NCI-H524 treated with DMSO at 0.1 percent for 48 hours (cell line): ENCODE results near the gene MAP4K1.
"Not testable (repeated sequence)": the region's sequence is repeated elsewhere in the genome, so short reads cannot be mapped to it uniquely, and the experiment has no call there.

Experiments
- DNase-seq: peaks from one replicate; lab custom pipeline; 2025; lab: John Stamatoyannopoulos, UW

MAP4K1 gene

GRCh38 chr19:38624822-38625221 lies 7.1 kb upstream of the MAP4K1 start:
- no peak for DNase-seq

GRCh38 chr19:38619361-38620174 lies 1.8 kb upstream of the MAP4K1 start:
- no peak for DNase-seq

- peak; percentile 96 for DNase-seq
Observed at GRCh38 chr19:38618590-38619360, 1.0 kb upstream of the MAP4K1 start, which contains the start of gene EIF3K. EIF3K (plus strand) TSS chr19:38619188; CDS start chr19:38619269, 81 bp downstream.

GRCh38 chr19:38617283-38617763 lies 430 bp downstream of the MAP4K1 start:
- no peak for DNase-seq

GRCh38 chr19:38616265-38616664 lies 1.5 kb downstream of the MAP4K1 start:
- no peak for DNase-seq

- no peak for DNase-seq
Observed at GRCh38 chr19:38615007-38615581, 2.7 kb downstream of the MAP4K1 start.

GRCh38 chr19:38614289-38614688 lies 3.5 kb downstream of the MAP4K1 start:
- DNase-seq, result no peak

GRCh38 chr19:38606131-38606530 lies 11.6 kb downstream of the MAP4K1 start:
- no peak for DNase-seq

GRCh38 chr19:38602856-38603255 lies 14.9 kb downstream of the MAP4K1 start:
- DNase-seq, result not testable (repeated sequence)

- no peak for DNase-seq
Observed at GRCh38 chr19:38599722-38600121, 18.0 kb downstream of the MAP4K1 start.

- DNase-seq, result no peak
Observed at GRCh38 chr19:38597075-38597474, 20.7 kb downstream of the MAP4K1 start.

- no peak for DNase-seq
Observed at GRCh38 chr19:38596057-38596981, 21.4 kb downstream of the MAP4K1 start.

- DNase-seq, result no peak
Observed at GRCh38 chr19:38592940-38593339, 24.8 kb downstream of the MAP4K1 start.

GRCh38 chr19:38588041-38588440 lies 29.7 kb downstream of the MAP4K1 start:
- DNase-seq, result no peak

GRCh38 chr19:38587562-38587961 lies 30.2 kb downstream of the MAP4K1 start:
- DNase-seq, result no peak

- no peak for DNase-seq
Observed at GRCh38 chr19:38583985-38584305, 33.8 kb downstream of the MAP4K1 start.

GRCh38 chr19:38583219-38583984 lies 34.4 kb downstream of the MAP4K1 start:
- no peak for DNase-seq

GRCh38 chr19:38580080-38580479 lies 37.7 kb downstream of the MAP4K1 start:
- DNase-seq, result no peak

- DNase-seq, result not testable (repeated sequence)
Observed at GRCh38 chr19:38579304-38579703, 38.4 kb downstream of the MAP4K1 start.

GRCh38 chr19:38577826-38578225 lies 39.9 kb downstream of the MAP4K1 start:
- no peak for DNase-seq

- DNase-seq, result no peak
Observed at GRCh38 chr19:38571682-38572081, 46.1 kb downstream of the MAP4K1 start.
